ENCODE data around the gene TMEM167B.

- TF ChIP-seq CTCF (IDR thresholded peaks at IDR 0.05) (no peak), MAX (CRISPR knock-in tag; IDR thresholded peaks at IDR 0.05) (no peak), MYBL2 (CRISPR knock-in tag; IDR thresholded peaks at IDR 0.05) (no peak), FOXP1 (CRISPR knock-in tag; IDR thresholded peaks at IDR 0.05; ENCODE audit: borderline replicate concordance) (no peak)
Measured at GRCh38 chr1:109134423-109134822, 43.9 kb downstream of the TMEM167B start.
